Measurements from ENCODE around the gene TM4SF5.
"Not testable (repeated sequence)": the region's sequence is repeated elsewhere in the genome, so short reads cannot be mapped to it uniquely, and the experiment has no call there.

The TM4SF5 gene

GRCh38 chr17:4827399-4827798 is 55.7 kb downstream of the TM4SF5 start:
- Histone ChIP-seq H3F3A (ENCODE audit: low read depth) (no peaks in the 10 kb centered on the region), H3K36me3 (ENCODE audit: insufficient read depth, low read length) (no peaks in the 10 kb centered on the region), H3K4me2 (ENCODE audit: low read depth, low read length, poor library complexity, severe bottlenecking) (no peak overlapping the region), H4K20me1 (ENCODE audit: insufficient read depth, low read length, poor library complexity, severe bottlenecking) (no peaks in the 10 kb centered on the region), H3K79me2 (ENCODE audit: insufficient read depth, low read length) (no peaks in the 10 kb centered on the region), H2AFZ (ENCODE audit: low read length) (no peak overlapping the region), H3K9me2 (replicated peaks; ENCODE audit: low read depth, low read length) (no peaks in the 10 kb centered on the region), H3K4me3 (ENCODE audit: low read length, poor library complexity, severe bottlenecking) (no peak overlapping the region), H3K9me3 (ENCODE audit: insufficient read depth, low read depth, low read length) (no peaks in the 10 kb centered on the region), H3K4me1 (ENCODE audit: insufficient read depth, low read length, poor library complexity, severe bottlenecking) (no peaks in the 10 kb centered on the region), H3K9ac (ENCODE audit: low read depth, low read length, poor library complexity, severe bottlenecking) (no peak overlapping the region), H3K27me3 (ENCODE audit: insufficient read depth, low read length, poor library complexity, severe bottlenecking) (no peaks in the 10 kb centered on the region)
- TF ChIP-seq CTCF (conservative IDR thresholded peaks at IDR 0.05; ENCODE audit: low read length) (no peak), EZH2phosphoT487 (IDR thresholded peaks at IDR 0.05; ENCODE audit: borderline replicate concordance) (no peak)

DNA sequence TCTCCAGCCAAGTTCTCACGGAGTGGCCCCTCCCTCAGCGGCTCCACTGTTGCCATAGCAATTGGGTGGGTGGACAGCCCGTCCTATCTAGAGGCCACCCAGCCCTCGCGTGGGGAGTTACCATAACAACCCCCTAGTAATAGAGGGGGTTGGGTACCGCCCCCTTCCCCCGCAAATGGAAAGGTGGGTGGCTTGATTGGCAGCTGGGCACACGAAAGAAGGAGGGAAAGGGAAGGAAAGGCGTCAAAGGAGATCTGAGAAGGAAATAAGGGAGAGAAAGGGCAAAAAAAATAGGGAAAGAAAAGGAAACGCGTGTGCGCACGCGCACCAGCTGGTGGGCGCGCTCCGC is 61.1 kb downstream of the TM4SF5 start:
- not testable (repeated sequence) for H3K36me3 ChIP-seq (ENCODE audit: insufficient read depth, low read length); H3K9me2 ChIP-seq (replicated peaks; ENCODE audit: low read depth, low read length); H3K27me3 ChIP-seq (ENCODE audit: insufficient read depth, low read length, poor library complexity, severe bottlenecking); H3F3A ChIP-seq (ENCODE audit: low read depth); H3K9me3 ChIP-seq (ENCODE audit: insufficient read depth, low read depth, low read length)
- H3K9ac ChIP-seq (ENCODE audit: low read depth, low read length, poor library complexity, severe bottlenecking) = peak overlapping the region; percentile 71
- peak overlapping the region; percentile 77 for H3K4me3 ChIP-seq (ENCODE audit: low read length, poor library complexity, severe bottlenecking)
- H3K4me2 ChIP-seq (ENCODE audit: low read depth, low read length, poor library complexity, severe bottlenecking) = peak overlapping the region; percentile 91
- H3K79me2 ChIP-seq (ENCODE audit: insufficient read depth, low read length) = peaks cover 35% of the 10 kb centered on the region; the same call in 1 of the 2 replicates
- H3K4me1 ChIP-seq (ENCODE audit: insufficient read depth, low read length, poor library complexity, severe bottlenecking) = peaks cover 22% of the 10 kb centered on the region
- peaks cover 18% of the 10 kb centered on the region for H4K20me1 ChIP-seq (ENCODE audit: insufficient read depth, low read length, poor library complexity, severe bottlenecking)
- H2AFZ ChIP-seq (ENCODE audit: low read length) = peak overlapping the region; percentile 94
